ENCODE measurements around the gene JPH4. TPM values are rescaled to one million over a fixed set of nuclear protein-coding genes. Genes with fewer than 3 reads are reported as not detected.

The JPH4 gene
- total and polyA plus RNA-seq, 2 donors (not counting 1 experiment from before 2014, with no cell fraction given), result not detected

DNA sequence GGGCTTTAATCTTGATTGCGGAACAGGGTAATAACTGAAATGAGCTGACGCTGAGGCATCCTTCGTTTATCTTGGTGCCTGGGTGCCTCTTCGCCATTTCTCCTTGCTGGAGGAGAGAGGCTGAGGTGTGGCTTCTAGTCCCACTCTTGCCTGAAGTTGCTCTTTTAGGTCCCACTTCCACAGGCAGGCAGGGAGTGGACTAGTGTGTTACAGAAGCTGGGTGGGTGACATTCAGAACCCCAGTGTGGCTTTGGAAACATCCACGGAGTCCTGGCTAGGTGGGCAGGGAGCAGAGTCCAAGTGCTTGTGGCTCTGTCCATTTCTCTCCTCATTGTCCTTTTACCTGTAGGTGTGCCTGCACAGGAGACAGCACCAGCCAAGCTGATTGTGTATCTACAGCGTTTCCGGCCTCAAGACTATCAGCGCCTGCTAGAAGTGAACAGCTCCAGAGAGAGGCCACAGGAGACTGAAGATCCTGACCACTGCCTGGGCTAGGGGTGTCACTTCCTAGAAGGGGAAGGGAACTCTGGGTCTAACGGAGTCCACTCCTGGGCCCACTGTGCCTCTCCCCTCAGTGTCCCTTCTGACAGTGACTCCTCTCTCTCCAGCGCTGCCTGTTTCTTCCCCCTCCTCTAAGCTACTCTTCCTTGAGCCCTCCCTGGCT, 20.1 kb downstream of the JPH4 start:
- Histone ChIP-seq H4K20me1 (ENCODE audit: control insufficient read depth, insufficient read depth, low read length, poor library complexity, severe bottlenecking) (peaks cover 17% of the 10 kb centered on the region), H3K36me3 (replicated peaks in 1 of 2; ENCODE audit: control extremely low read depth in 1 of 2, control insufficient read depth in 1 of 2, extremely low read depth in 1 of 2, insufficient read depth in 2 of 2, low read length in 1 of 2) (peaks cover 0 to 54% of the 10 kb centered on the region in 2 experiments), H3K27me3 (replicated peaks in 1 of 4; ENCODE audit: control extremely low read depth in 1 of 4, control insufficient read depth in 3 of 4, insufficient read depth in 4 of 4, low read length in 3 of 4) (no peaks in the 10 kb centered on the region), H3K4me2 (replicated peaks; ENCODE audit: low read depth, low read length, poor library complexity, severe bottlenecking) (no peak overlapping the region), H3K79me2 (ENCODE audit: control insufficient read depth, insufficient read depth, low read length) (peaks cover 14% of the 10 kb centered on the region), H3K4me1 (ENCODE audit: control insufficient read depth in 2 of 2, insufficient read depth in 2 of 2, low read length in 2 of 2) (peaks cover 15 to 29% of the 10 kb centered on the region in 2 donors), H3K9ac (ENCODE audit: low read length) (no peak overlapping the region), H3K9me3 (ENCODE audit: control extremely low read depth in 1 of 3, control insufficient read depth in 2 of 3, insufficient read depth in 1 of 3, low read length in 2 of 3) (no peaks in the 10 kb centered on the region), H3K4me3 (ENCODE audit: control extremely low read depth in 1 of 5, extremely low read depth in 1 of 5, insufficient read depth in 1 of 5, low read depth in 2 of 5, low read length in 4 of 5) (no peak overlapping the region), H2AFZ (ENCODE audit: insufficient read depth, low read depth, low read length, poor library complexity, severe bottlenecking) (no peak overlapping the region), H3K27ac (ENCODE audit: low read length in 2 of 2) (peak overlapping the region in 1 of 2 donors; percentile 12)
- POLR2A ChIA-PET, result interaction anchor here (0.9 kb wide), 1 partner anchor 9 kb away, joined by 3 read pairs; the partner anchor contains the start of gene AP1G2
- ATAC-seq (ENCODE audit: low read depth), result no peak
- WGBS (ENCODE audit: insufficient coverage), result 93% methylated on average over 6 of the region's 10 CpGs
- H3K27ac Mint-ChIP-seq, result peak overlapping the region; percentile 8
- peak; percentile 13 for DNase-seq
- CTCF ChIA-PET, result interaction anchor here (0.6 to 12.4 kb wide), 11 partner anchors 10 to 232 kb away, joined by 3 to 335 read pairs (median 5); partner anchors contain the start of genes AP1G2 and NGDN
- H3K4me1 Mint-ChIP-seq, result peaks cover 43% of the 10 kb centered on the region
- no peak overlapping the region for H3K4me3 Mint-ChIP-seq
- intact Hi-C loops (cut with micrococcal nuclease), result loop anchor here (1.0 to 10.0 kb wide), 5 partner anchors 19 to 656 kb away; partner anchors contain the start of genes ACIN1, C14orf119, CHMP4A and DCAF11
- TF ChIP-seq EZH2 (IDR thresholded peaks at IDR 0.05; ENCODE audit: borderline replicate concordance, insufficient read depth, low read depth, low read length, poor library complexity, severe bottlenecking), result no peak
- TF ChIP-seq, protein P1, sequence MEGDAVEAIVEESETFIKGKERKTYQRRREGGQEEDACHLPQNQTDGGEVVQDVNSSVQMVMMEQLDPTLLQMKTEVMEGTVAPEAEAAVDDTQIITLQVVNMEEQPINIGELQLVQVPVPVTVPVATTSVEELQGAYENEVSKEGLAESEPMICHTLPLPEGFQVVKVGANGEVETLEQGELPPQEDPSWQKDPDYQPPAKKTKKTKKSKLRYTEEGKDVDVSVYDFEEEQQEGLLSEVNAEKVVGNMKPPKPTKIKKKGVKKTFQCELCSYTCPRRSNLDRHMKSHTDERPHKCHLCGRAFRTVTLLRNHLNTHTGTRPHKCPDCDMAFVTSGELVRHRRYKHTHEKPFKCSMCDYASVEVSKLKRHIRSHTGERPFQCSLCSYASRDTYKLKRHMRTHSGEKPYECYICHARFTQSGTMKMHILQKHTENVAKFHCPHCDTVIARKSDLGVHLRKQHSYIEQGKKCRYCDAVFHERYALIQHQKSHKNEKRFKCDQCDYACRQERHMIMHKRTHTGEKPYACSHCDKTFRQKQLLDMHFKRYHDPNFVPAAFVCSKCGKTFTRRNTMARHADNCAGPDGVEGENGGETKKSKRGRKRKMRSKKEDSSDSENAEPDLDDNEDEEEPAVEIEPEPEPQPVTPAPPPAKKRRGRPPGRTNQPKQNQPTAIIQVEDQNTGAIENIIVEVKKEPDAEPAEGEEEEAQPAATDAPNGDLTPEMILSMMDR (IDR thresholded peaks at IDR 0.05), result no peak
- no peaks in the 10 kb centered on the region for H3K27me3 Mint-ChIP-seq
- no peaks in the 10 kb centered on the region for H3K9me3 Mint-ChIP-seq (ENCODE audit: insufficient read depth)

DNA sequence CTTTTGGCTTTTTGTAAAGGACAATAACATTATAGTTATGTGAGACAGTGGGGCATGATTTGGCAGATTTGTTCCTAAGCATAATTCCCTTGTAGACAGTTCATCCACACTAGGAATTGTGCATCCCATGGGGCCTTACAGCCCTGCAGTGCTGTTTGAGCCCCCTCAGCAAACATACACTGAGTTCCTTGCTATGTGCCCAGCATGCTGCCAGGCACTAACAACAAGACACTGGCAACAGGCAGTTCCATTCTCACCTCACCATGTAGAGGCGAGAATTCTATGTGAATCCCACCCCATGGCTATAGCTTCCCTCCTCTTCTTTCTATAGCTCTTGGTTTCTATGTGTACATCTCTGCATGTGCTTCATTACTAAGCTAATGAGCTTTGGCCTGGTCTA, 20.6 kb downstream of the JPH4 start:
- H4K20me1 ChIP-seq (ENCODE audit: control insufficient read depth, insufficient read depth, low read length, poor library complexity, severe bottlenecking), result peaks cover 17% of the 10 kb centered on the region
- Mint-ChIP-seq H3K4me1 (peaks cover 41% of the 10 kb centered on the region), H3K27me3 (no peaks in the 10 kb centered on the region), H3K9me3 (ENCODE audit: insufficient read depth) (no peaks in the 10 kb centered on the region), H3K27ac (peak overlapping the region; percentile 77), H3K4me3 (no peak overlapping the region)
- no peak for ATAC-seq (ENCODE audit: low read depth)
- POLR2A ChIA-PET, result interaction anchor here (0.9 kb wide), 1 partner anchor 9 kb away, joined by 3 read pairs; the partner anchor contains the start of gene AP1G2
- H3K36me3 ChIP-seq (replicated peaks in 1 of 2; ENCODE audit: control extremely low read depth in 1 of 2, control insufficient read depth in 1 of 2, extremely low read depth in 1 of 2, insufficient read depth in 2 of 2, low read length in 1 of 2), result peaks cover 0 to 48% of the 10 kb centered on the region in 2 experiments
- peaks cover 15 to 29% of the 10 kb centered on the region in 2 donors for H3K4me1 ChIP-seq (ENCODE audit: control insufficient read depth in 2 of 2, insufficient read depth in 2 of 2, low read length in 2 of 2)
- no peak overlapping the region for H3K9ac ChIP-seq (ENCODE audit: low read length)
- intact Hi-C loops (cut with micrococcal nuclease), result loop anchor here (5.0 to 10.0 kb wide), 4 partner anchors 256 to 657 kb away; partner anchors contain the start of genes ACIN1, C14orf119, CHMP4A and DCAF11
- H3K27ac ChIP-seq (ENCODE audit: low read length in 2 of 2), result peak overlapping the region in 1 of 2 donors; percentile 12
- WGBS (ENCODE audit: insufficient coverage), result no CpG with 5 or more reads among the region's 1 CpG
- no peaks in the 10 kb centered on the region for H3K9me3 ChIP-seq (ENCODE audit: control extremely low read depth in 1 of 3, control insufficient read depth in 2 of 3, insufficient read depth in 1 of 3, low read length in 2 of 3)
- no peak overlapping the region for H2AFZ ChIP-seq (ENCODE audit: insufficient read depth, low read depth, low read length, poor library complexity, severe bottlenecking)
- H3K4me3 ChIP-seq (ENCODE audit: control extremely low read depth in 1 of 5, extremely low read depth in 1 of 5, insufficient read depth in 1 of 5, low read depth in 2 of 5, low read length in 4 of 5), result no peak overlapping the region
- CTCF ChIA-PET, result interaction anchor here (0.6 to 12.4 kb wide), 6 partner anchors 9 to 80 kb away, joined by 3 to 335 read pairs (median 34); partner anchors contain the start of gene AP1G2
- H3K4me2 ChIP-seq (replicated peaks; ENCODE audit: low read depth, low read length, poor library complexity, severe bottlenecking), result no peak overlapping the region
- H3K79me2 ChIP-seq (ENCODE audit: control insufficient read depth, insufficient read depth, low read length), result peaks cover 14% of the 10 kb centered on the region
- TF ChIP-seq, protein P1 (IDR thresholded peaks at IDR 0.05), result no peak
- no peak for TF ChIP-seq EZH2 (IDR thresholded peaks at IDR 0.05; ENCODE audit: borderline replicate concordance, insufficient read depth, low read depth, low read length, poor library complexity, severe bottlenecking)
- DNase-seq, result no peak
- no peaks in the 10 kb centered on the region for H3K27me3 ChIP-seq (replicated peaks in 1 of 4; ENCODE audit: control extremely low read depth in 1 of 4, control insufficient read depth in 3 of 4, insufficient read depth in 4 of 4, low read length in 3 of 4)
